Erythroblast (primary cell): Measurements from ENCODE around the gene HCCS.

Experiments
- GATA1 ChIP-seq: IDR thresholded peaks from 2 replicates; pipeline ENCODE4 v1.6.1; 2011; ENCODE audit warnings: low read depth, mild to moderate bottlenecking, control low read depth, low read length, moderate library complexity
- POLR2A ChIP-seq: IDR thresholded peaks from 2 replicates; pipeline ENCODE4 v1.6.1; 2011; ENCODE audit warnings: mild to moderate bottlenecking, low read length

- TF ChIP-seq POLR2A (no peak), GATA1 (no peak)
These were observed 13.9 kb downstream of the HCCS start for GRCh38 chrX:11125060-11125459.
